NCI-H774 (cell line): ENCODE measurements around the gene OR2AJ1.

Experiments
- DNase-seq: peaks from one replicate; lab custom pipeline; 2025; lab: John Stamatoyannopoulos, UW

Gene OR2AJ1

DNA sequence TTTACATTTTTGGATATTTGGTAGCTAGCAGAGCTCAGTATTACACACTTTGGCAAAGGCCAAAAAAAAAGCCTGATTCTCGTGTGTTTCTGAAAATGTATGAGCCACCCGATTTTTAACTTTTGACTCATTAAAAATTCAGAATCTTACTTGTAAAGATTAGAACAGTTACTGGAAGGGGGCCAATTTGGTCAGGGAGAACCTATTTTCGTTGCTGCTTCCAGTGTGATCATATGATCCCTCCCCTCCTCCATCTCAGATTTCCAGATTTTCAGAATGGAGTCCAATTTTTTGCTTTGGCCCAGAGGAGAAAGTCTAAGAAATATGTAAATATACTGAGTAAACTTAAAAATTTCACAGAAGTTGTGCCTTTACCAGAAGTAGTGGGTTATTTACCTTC lies 37.1 kb downstream of the OR2AJ1 start:
- DNase-seq = no peak

- DNase-seq = no peak
Measured at GRCh38 chr1:247962911-247963588, 38.4 kb downstream of the OR2AJ1 start.

DNA sequence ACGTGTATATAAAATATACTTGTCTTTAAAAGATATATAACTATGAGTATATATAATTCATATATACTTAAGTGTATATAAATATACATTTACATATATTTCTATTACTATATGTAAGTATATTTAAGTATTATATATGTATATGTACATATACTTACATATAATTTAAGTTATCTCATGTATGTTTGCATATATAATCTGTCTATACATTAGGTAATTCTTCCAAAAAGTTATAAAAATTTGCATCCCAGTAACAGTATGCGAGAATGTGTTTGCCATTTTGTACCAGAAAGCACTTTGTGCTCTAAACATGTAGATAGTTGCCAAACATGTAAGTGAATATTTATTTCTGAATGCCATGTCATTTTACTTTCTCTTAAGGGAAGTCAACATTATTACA lies 40.2 kb downstream of the OR2AJ1 start, which contains the start of gene OR2AK2:
TSS of gene OR2AK2 (plus strand) at position 301 of the 400 bp plus-strand sequence. CDS start 144 bp downstream, outside the sequence.
- no peak for DNase-seq

GRCh38 chr1:247966532-247967204 lies 42.0 kb downstream of the OR2AJ1 start:
- DNase-seq = no peak
